ENCODE data around the gene SNRPB. TPM values are rescaled to one million over a fixed set of nuclear protein-coding genes. Genes with fewer than 3 reads are reported as not detected.
A peak's percentile ranks its signal among the peaks of the same experiment; 100 is the strongest.

Gene SNRPB
- total RNA-seq, 1 experiment from 2014 or later, result 577 TPM

- DNase-seq (ENCODE audit: extremely low read depth, low read depth), result no peak
Measured at GRCh38 chr20:2430538-2430937, 40.1 kb downstream of the SNRPB start.

- DNase-seq (ENCODE audit: extremely low read depth, low read depth), result no peak
Measured at GRCh38 chr20:2429051-2429450, 41.5 kb downstream of the SNRPB start.

- DNase-seq (ENCODE audit: extremely low read depth, low read depth), result peak; percentile 32
Measured at GRCh38 chr20:2421247-2421646, 49.3 kb downstream of the SNRPB start.

- DNase-seq (ENCODE audit: extremely low read depth, low read depth), result no peak
Measured at GRCh38 chr20:2420510-2420909, 50.1 kb downstream of the SNRPB start.

GRCh38 chr20:2418388-2418787, 52.2 kb downstream of the SNRPB start:
- DNase-seq (ENCODE audit: extremely low read depth, low read depth), result no peak

- no peak for DNase-seq (ENCODE audit: extremely low read depth, low read depth)
Measured at GRCh38 chr20:2417213-2417541, 53.4 kb downstream of the SNRPB start.

GRCh38 chr20:2416541-2417212, 53.9 kb downstream of the SNRPB start:
- DNase-seq (ENCODE audit: extremely low read depth, low read depth), result no peak

Small RNA genes lying within 50 kb of the gene (small RNA-seq; reads per million reads assigned to genes)
- gene RF00019, result 0 reads per million in 2 experiments

Other genes with a start within 250 kb of the SNRPB start
- gene TGM3, start 174.8 kb downstream of the SNRPB start, total RNA-seq (2014; rRNA removed; shearing (Covaris generic)), result 0.10 and 0.20 TPM in 2 replicates
- not detected in 2 replicates for gene TGM6, start 89.9 kb downstream of the SNRPB start, total RNA-seq (2014; rRNA removed; shearing (Covaris generic))
- 14.9 TPM in 2 replicates for gene ZNF343, start 38.1 kb upstream of the SNRPB start, total RNA-seq (2014; rRNA removed; shearing (Covaris generic))
- not detected in 2 replicates for gene TMC2, start 65.8 kb upstream of the SNRPB start, total RNA-seq (2014; rRNA removed; shearing (Covaris generic))
- gene NOP56, start 181.8 kb upstream of the SNRPB start, total RNA-seq (2014; rRNA removed; shearing (Covaris generic)), result 246 and 301 TPM in 2 replicates
- 128 and 138 TPM in 2 replicates for gene IDH3B, start 193.4 kb upstream of the SNRPB start, total RNA-seq (2014; rRNA removed; shearing (Covaris generic))
- gene EBF4, start 222.0 kb upstream of the SNRPB start, total RNA-seq (2014; rRNA removed; shearing (Covaris generic)), result 1.0 and 2.0 TPM in 2 replicates

Measured in NCI-H460 (cell line).